HG03108 (cell line): ENCODE results near the gene NEBL.

Experiments used
- ATAC-seq: cut with Tn5 transposase; IDR thresholded peaks from one replicate; pipeline ENCODE4 v1.9.1; 2021; ENCODE audit warnings: moderate library complexity; ENCODE audit not compliant: unreplicated experiment

Gene NEBL

GRCh38 chr10:20908391-20908790, 11.3 kb upstream of the NEBL start:
- ATAC-seq, result no peak

- no peak for ATAC-seq
These were observed 6.7 kb upstream of the NEBL start for GRCh38 chr10:20903635-20904390.

GRCh38 chr10:20901110-20901509, 4.0 kb upstream of the NEBL start:
- ATAC-seq, result no peak

GRCh38 chr10:20898866-20899535, 1.9 kb upstream of the NEBL start:
- ATAC-seq, result no peak

GRCh38 chr10:20893297-20893696, 3.8 kb downstream of the NEBL start:
- ATAC-seq, result no peak

GRCh38 chr10:20892796-20893195, 4.3 kb downstream of the NEBL start:
- no peak for ATAC-seq

- ATAC-seq, result no peak
These were observed 5.0 kb downstream of the NEBL start for GRCh38 chr10:20892011-20892585.

GRCh38 chr10:20891338-20891714, 5.8 kb downstream of the NEBL start:
- no peak for ATAC-seq

- no peak for ATAC-seq
These were observed 6.4 kb downstream of the NEBL start for GRCh38 chr10:20890491-20891337.

GRCh38 chr10:20890009-20890408, 7.1 kb downstream of the NEBL start:
- no peak for ATAC-seq

GRCh38 chr10:20888620-20889330, 8.3 kb downstream of the NEBL start:
- no peak for ATAC-seq

- no peak for ATAC-seq
These were observed 9.2 kb downstream of the NEBL start for GRCh38 chr10:20887706-20888555.

- ATAC-seq, result no peak
These were observed 11.4 kb downstream of the NEBL start for GRCh38 chr10:20885678-20886077.

- ATAC-seq, result no peak
These were observed 13.6 kb downstream of the NEBL start for GRCh38 chr10:20883552-20883951.

- no peak for ATAC-seq
These were observed 15.0 kb downstream of the NEBL start for GRCh38 chr10:20882091-20882490.

- no peak for ATAC-seq
These were observed 18.0 kb downstream of the NEBL start for GRCh38 chr10:20879136-20879535.

GRCh38 chr10:20877986-20878983, 18.8 kb downstream of the NEBL start:
- ATAC-seq, result no peak

- no peak for ATAC-seq
These were observed 19.6 kb downstream of the NEBL start for GRCh38 chr10:20877554-20877953.

GRCh38 chr10:20874261-20874660, 22.9 kb downstream of the NEBL start:
- ATAC-seq, result no peak
